Activated effector memory CD4-positive, alpha-beta T cell treated with anti-CD3 and anti-CD28 coated beads, Interleukin-2, amount 50 U/mL, for 16 hours (primary cell): ENCODE results near the gene TSPAN3.

Experiments used
- DNase-seq: peaks from one replicate; pipeline ENCODE4 v3.0.0-alpha.2; 2020

Gene TSPAN3

DNA sequence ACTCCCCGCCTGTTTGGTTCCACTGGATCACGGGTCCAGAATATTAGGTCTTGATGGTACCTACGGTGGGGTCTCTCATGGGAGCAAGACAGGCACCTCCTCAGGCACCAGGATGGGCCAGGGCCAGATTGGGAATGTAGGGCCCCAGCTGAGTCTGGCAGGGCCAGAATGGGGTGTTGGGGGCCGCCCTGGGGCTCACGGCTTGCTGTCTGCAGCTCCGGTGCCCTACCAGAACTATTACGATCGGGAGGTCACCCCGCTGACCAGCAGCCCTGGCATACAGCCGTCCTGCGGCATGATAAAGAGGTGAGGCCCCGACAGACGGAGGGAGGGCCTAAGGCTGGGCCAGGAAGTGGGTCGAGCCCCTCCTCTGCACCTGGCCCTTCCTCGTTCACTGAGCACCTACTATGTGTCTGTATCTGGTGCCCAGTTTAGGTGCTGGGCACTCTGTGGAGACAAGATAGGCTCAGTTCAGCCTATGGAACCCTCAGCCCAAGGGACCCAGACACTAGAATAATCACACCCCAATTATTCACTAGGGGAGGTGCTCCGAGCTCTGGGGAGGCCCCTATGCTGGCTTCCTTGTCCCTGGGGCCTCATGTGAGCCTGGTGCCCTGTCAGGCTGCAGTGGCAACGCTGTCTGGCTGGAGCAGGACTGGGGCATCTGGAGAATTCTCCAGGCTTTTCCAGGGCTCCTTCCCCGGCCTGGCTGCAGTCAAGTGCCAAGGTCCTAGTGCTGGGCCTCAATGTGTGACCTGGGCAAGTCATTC lies 38.1 kb downstream of the TSPAN3 start:
- DNase-seq, result no peak

DNA sequence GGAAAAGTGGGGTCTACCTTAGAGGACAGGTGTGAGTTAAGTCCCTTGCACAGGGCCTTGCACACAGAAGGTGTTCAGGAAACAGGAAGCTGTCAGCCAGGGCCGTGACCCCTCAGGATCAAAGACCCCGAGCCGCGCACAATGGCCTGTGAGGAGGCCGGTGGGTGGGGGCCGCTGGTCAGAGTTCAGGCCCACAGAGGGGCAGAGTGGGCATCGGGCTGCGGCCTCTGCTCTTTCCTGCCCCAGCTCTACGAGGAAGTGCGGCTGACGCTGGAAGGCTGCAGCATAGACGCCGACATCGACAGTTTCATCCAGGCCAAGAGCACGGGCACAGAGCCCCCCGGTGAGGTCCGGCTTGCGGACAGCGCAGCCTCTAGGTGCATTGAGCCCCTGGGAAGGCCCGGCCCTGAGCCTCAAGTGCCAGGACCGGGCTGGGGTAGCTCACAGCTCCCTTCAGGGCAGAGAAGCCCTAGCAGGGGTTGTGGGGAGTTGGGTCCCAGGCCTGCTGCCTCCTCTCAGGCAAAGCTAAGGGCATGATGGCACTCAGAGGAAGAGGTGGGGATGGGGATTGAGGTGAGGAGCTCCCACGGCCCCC lies 38.8 kb downstream of the TSPAN3 start:
- DNase-seq, result no peak

DNA sequence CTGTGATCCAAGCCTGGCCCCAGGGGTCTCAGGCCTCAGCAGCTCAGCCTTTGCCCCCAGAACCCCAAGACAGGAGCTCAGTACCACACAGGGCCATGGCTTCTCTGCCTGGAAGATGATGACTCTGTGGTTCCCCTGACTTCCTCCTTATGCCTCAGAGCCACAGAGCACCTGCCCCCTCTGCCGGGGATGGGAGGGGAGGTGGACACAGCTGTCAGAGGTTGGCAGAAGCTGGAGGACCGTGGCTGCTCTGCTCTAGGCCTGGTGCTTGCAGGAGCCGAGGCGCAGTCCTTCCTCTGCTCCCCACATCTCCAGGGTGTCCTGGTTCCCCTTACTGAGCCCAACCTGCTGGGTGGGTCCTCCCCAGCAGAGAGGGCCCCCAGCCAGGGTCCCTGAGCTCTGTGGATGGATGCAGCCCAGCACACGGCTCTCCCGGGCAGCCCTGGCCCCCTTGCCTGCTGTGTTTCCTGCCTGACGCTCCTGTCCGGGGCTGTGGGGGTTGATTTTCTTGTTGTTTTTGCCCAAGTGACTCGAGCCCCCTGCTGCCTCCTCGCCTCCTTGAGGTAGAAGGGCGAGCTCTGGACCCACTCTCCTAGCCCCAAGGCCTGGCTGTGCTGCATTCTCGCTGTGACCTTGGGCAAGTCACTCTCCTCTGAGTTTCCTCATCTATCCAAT lies 39.4 kb downstream of the TSPAN3 start:
- DNase-seq, result peak; percentile 61

GRCh38 chr15:77030928-77031375 lies 40.0 kb downstream of the TSPAN3 start:
- no peak for DNase-seq

DNA sequence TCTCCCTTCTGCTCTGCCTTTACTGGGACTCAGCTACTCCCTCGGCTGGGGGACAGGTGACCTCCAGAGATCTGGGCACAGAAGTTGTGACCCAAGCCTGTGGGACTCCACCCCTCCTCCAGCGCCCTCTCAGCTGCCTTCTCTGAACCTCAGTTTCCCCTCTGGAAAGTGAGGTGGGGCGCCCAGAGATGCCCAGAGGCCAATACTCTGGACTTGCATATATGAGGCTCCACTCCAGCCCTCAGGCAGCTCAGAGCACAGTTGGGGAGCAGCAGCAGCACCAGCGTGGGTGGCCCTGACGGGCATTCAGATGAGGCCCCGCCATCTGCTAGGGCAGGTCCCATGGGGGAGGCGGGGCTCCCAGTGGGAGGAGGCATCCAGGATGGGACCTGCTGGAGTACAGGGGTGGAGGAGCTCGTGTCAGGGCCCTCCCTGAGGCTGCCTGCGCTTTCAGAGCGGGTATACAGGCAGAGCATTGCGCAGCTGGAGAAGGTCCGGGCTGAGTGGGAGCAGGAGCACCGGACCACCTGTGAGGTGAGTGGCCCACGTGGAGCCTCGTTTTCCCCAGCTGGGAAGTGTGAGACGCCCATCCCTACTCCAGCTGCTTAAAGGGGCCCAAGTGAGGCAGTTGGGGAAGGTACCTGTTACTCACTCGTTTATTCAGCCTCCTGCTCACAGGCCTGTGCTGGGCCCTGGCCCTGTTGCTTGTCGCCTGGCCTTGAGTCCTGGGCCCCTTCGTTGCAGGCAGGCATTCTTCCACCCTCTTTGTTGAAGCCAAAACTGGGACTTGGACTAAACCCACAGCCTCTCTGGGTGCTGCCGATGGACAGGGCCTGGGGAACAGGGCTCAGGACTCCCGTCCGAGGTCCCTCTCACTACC lies 40.6 kb downstream of the TSPAN3 start:
- peak; percentile 61 for DNase-seq

DNA sequence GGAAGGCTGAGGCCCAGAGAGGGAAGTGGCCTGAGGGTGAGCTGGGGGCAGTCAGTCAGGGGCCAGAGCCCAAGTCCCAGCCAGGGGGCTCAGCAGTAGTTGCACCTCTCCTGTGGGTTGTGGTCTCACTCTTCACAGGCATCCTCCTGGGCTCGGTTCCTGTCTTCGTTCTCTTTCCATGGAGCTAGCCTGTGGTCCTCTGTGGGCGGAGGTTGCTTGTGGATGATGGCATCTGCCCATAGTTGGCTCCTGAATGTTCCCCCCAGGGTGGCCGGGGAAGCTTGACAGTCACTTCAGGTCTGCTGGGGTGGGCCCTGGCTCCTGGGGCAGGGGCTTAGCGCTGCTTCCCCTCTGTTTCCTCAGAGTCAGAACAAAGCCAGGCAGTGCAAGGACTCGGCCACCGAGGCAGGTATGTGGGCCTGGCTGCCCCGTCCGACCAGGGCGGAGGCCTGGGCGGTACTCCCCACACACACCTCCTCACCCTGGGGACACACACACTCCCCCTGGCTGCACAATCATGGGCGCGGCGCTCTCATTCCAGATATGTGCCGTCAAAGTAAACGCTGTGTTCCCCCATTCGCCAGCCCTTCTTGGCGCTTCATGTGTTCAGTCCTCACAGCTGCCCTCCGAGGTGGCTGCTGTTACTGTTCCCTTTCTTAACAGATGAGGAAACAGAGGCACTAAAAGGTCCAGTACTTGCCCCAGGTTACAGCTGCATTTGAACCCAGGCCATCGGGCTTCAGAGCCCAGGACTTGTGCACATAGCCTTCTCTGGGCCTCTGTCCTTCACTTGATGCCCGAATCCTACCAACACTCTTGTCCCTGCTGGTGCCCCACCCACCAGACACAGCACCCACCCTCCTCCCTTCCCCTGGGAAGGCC lies 41.5 kb downstream of the TSPAN3 start:
- DNase-seq, result peak; percentile 60

- DNase-seq, result no peak
Observed at GRCh38 chr15:77028451-77029165, 42.3 kb downstream of the TSPAN3 start.

DNA sequence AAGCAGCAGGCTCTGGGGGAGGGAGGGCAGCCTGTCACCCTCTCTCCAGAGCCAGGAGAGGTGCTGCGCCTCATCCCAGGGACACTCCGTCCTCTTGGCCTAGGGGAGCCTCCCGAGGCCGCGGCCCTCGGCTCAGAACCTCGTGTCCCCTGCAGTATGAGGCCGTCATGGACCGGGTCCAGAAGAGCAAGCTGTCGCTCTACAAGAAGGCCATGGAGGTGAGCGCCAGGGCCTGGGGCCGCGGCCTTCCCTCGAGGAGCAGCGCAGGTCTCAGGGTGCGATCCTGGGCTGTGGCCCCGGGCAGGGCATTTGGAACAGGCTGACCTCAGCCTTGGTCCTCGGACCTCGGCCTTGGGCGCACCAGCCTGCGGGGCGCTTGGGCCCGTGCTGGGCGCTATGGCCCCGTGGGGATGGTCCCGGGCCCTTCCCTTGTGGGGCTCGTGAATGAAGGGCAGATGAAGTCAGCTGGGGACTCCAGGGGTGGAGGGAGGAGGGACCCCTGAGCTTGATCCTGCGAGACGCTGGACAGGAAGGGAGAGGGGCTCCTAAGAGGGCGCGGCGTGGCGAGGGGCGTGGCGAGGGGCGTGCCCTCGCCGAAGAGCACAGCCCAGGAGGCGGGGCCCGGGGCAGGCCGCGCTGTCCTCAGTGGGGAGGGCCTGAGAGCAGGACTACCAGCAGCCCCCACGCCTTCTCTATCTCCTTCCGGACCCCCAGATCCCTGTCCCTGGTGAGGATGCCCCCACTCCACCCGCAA lies 43.0 kb downstream of the TSPAN3 start:
- no peak for DNase-seq

- DNase-seq, result no peak
Observed at GRCh38 chr15:77027111-77027696, 43.7 kb downstream of the TSPAN3 start.

- DNase-seq, result peak; percentile 53
Observed at GRCh38 chr15:77026501-77027110, 44.3 kb downstream of the TSPAN3 start.

GRCh38 chr15:77025941-77026411 lies 44.9 kb downstream of the TSPAN3 start:
- peak; percentile 48 for DNase-seq

DNA sequence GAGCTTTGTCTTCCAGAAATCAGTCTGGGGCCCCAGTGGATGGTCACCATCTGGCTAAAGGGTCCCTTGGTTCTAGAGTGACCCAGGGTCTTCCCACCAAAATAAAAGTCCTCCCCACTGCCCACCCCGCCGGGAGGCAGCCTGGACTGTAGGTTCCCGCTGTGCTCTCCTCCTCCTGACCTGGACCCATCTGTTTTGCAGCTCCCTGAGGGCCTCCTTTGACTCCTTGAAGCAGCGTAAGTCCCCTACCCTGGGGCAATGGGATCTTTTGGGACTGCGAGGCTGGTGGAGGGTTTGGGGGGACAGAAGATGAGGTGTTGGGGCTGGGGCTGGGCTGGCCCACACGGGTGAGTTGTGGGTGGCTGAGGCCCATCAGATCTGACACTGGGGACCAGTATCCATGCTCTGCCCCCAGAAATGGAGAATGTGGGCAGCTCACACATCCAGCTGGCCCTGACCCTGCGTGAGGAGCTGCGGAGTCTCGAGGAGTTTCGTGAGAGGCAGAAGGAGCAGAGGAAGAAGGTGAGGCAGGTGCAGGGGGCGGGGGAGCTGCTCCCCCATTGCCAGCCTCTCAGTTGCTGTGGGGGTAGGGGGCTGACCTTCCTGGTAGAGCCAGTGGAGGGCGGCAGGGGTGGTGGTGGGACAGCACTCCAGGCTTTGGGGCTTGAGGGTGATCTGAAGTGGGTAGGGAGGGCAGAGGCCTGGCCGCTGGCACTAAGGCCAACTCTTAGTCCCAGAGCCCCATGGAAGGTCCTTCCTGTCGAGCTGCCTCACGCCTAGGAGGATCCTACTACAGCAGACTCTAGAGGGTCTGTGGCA lies 45.6 kb downstream of the TSPAN3 start:
- peak; percentile 49 for DNase-seq

DNA sequence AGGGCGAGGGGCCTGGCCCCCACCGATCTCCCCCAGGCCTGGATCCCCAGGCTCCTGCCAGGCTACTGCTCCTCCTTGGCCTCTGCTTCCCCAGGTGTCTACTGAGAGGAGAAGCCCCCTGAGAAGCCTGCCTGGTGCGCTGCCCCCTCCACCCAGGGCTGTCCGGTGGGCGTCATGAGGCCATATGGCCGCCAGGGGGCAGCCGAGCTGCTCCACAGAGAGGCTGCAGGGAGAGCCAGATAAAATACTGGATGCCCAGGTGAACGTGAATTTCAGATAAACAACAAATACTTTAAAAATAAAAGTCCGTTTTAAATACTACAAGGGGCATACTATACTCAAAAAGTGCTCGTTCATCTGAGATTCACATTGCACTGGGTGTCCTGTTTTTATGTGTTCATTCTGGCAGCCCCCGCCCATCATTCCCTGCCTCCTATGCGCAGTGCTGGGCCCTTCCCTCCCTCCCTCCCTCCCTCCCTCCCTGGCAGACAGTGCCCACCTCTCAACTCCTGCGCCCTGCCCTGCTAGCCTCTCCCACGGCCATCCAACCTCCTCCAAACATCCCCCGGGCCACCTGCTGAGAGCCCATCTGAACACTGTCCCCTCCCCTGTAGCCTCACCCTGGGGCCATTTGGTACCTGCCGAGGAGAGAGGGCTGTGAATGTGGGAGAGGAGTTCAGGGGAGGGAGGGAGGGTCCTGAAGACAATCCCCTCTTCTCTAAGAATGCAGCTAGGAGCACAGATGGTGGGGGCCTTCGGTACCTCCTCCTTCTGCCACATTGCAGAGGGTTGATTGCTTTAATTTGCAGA lies 46.4 kb downstream of the TSPAN3 start:
- peak; percentile 89 for DNase-seq

DNA sequence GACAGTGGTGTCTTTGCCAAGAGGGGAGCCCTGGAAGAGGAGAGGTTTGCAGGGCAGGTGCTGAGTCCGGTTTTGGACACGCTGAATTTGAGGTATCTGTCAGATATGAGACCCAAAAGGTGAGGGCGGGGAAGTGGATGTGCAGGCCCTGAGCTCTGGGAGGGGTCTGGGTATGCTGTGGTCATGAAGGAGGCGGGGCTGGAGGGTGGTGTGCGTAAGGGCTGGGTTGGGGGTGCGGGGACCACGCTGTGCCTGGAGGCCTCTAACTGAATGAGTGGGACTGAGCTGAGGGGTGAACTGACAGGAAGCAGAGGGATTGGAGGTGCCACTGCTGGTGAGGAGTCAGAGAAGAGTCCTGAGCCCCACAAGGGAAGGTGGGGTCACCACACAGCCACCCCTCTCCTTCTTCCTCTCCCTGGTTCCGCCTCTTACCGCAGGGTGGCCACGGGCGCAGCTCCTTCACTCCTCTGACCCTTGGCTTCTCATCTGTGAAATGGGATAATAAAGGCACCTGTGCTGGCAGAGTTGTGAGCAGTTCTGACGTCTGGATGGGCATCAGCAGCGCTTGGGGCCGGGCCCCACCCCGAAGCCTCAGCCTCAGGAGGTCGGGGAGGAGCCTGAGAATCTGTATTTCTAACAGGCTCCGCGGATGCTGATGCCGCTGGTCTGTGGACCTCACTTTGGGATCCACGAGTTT lies 47.2 kb downstream of the TSPAN3 start:
- DNase-seq, result peak; percentile 61

- peak; percentile 61 for DNase-seq
Observed at GRCh38 chr15:77022646-77023575, 48.0 kb downstream of the TSPAN3 start.
